Activated T-cell treated with anti-CD3 and anti-CD28 coated beads, Interleukin-2, amount 50 U/mL, for 72 hours (primary cell): ENCODE measurements around the gene ZKSCAN5. TPM values are rescaled to one million over a fixed set of nuclear protein-coding genes. Genes with fewer than 3 reads are reported as not detected.

Experiments used
- ATAC-seq, 2 donors: fragments of 150-1000 bp; cut with Tn5 transposase; replicated peaks in 1 of 2; 2 replicates each; pipeline ENCODE4 v1.10.0; 2021; ENCODE audit warnings: moderate library complexity in 2 of 2, mild to moderate bottlenecking in 1 of 2
- DNase-seq, 2 donors: peaks; one replicate each; pipeline ENCODE4 v3.0.0; 2021 to 2022; ENCODE audit warnings: mixed read lengths in 1 of 2
- H3K27ac Mint-ChIP-seq: one replicate; pipeline ENCODE4 v1.8.0; 2022; ENCODE audit warnings: mild to moderate bottlenecking, moderate library complexity, mixed read lengths
- H3K27me3 Mint-ChIP-seq: one replicate; pipeline ENCODE4 v1.8.0; 2022; ENCODE audit warnings: low read depth, mixed read lengths
- H3K36me3 Mint-ChIP-seq, 2 donors: one replicate each; pipeline ENCODE4 v1.8.0; 2022; ENCODE audit warnings: mixed read lengths in 2 of 2, mild to moderate bottlenecking in 1 of 2; ENCODE audit not compliant: insufficient read depth in 2 of 2
- H3K4me1 Mint-ChIP-seq: one replicate; pipeline ENCODE4 v1.8.0; 2022; ENCODE audit warnings: low read depth, mixed read lengths
- H3K4me3 Mint-ChIP-seq, 2 donors: one replicate each; pipeline ENCODE4 v1.8.0; 2022; ENCODE audit warnings: mild to moderate bottlenecking in 2 of 2, mixed read lengths in 2 of 2, moderate library complexity in 2 of 2
- H3K9me3 Mint-ChIP-seq, 2 donors: one replicate each; pipeline ENCODE4 v1.8.0; 2022; ENCODE audit warnings: mixed read lengths in 2 of 2
- total RNA-seq, 2 donors: library from RNA; stranded (reverse); gene quantifications; one replicate each; pipeline ENCODE4 v1.2.3, GENCODE V29; 2022

ZKSCAN5 gene
- total RNA-seq, 2 donors from 2014 or later = 9.3 to 9.9 TPM

DNA sequence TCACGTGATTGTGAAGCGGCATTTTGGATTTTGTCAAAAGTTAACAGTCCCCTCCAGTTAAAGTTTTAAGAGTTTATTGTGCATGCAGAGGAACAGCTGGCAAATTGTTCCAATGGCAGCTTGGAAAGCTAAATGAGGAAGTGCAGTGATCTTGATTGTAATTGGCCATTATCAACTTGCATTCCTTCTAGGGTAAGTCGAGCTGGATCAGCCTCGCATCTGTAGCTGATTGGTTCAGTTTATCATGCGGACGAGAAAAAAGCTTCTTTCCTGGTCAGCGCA lies 31.2 kb upstream of the ZKSCAN5 start:
- Mint-ChIP-seq H3K27ac (peak overlapping the region; percentile 95), H3K27me3 (no peaks in the 10 kb centered on the region), H3K4me3 (peak overlapping the region; percentile 99 to 100), H3K4me1 (peaks cover 49% of the 10 kb centered on the region), H3K9me3 (no peaks in the 10 kb centered on the region), H3K36me3 (peaks cover 10% of the 10 kb centered on the region in 2 donors)
- DNase-seq (no peak), ATAC-seq (no peak)

DNA sequence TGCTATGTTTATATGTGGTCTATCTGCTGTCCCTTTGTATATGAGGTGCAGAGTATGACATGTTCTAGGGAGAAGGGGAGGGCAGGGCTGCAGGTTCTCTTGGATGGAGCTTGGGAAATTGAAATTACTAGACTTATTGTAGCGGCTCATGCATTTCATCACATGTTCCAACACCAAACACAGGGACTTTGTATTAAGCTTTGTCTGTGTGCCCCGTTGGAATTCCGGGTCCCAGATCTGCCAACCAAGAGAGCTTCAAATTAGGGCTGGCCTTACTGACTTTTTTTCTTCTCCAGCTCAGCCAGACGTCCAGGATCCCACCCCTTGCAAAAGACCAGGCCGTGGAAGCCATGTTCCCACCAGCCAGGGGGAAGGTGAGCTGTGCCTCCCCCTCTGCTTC lies 28.4 kb upstream of the ZKSCAN5 start:
- H3K27ac Mint-ChIP-seq = no peak overlapping the region
- H3K4me3 Mint-ChIP-seq = no peak overlapping the region
- no peak for DNase-seq
- no peaks in the 10 kb centered on the region for H3K27me3 Mint-ChIP-seq
- H3K9me3 Mint-ChIP-seq = no peaks in the 10 kb centered on the region
- H3K4me1 Mint-ChIP-seq = peaks cover 48% of the 10 kb centered on the region
- ATAC-seq = no peak
- H3K36me3 Mint-ChIP-seq = peaks cover 9 to 10% of the 10 kb centered on the region in 2 donors

DNA sequence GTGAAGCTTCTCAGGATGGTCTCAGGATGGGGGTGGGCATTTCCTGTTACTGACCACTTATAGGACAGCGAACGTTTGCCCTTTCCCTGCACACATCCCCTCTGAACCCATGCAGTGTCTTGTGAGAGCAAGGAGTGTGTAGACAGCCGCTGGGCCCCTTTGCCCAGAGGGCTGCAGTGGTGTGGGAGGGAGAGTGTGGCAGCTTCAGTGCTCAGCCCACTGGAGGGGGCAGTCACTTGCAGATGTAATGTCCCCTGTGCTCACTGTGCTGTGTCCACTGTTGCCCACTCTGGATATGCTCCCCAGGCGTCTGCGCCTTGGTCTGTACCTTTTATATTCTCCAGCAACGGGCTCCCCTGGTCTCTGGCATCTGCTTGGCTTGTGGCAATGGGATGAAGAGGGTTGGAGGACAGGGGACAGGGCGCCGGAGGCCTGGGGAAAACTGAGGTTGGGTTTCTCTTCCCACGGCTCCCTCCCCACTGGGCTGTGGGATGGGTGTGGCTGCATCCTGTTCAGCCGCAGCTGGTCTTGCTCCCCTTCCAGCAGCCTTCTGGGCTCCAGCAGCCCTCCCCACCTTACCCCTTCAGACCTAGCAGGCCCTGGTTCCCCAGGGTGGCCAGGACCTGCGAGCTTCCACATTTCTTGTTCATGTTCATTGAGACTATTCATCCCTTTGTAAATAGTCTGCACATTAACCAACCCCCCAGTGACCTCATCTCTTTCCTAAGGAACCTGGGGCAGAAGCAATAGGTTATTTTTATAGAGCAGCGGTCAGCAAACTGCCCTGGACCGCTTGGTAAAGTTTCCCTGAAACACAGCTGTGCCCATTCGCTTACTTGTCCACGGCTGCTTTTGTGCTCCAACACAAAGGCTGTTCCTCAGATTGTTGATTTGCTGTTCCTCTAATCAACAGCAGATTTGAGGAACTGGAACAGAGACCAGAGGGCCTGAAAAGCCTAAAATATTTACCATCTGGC lies 25.7 kb upstream of the ZKSCAN5 start:
- Mint-ChIP-seq H3K9me3 (no peaks in the 10 kb centered on the region), H3K36me3 (peaks cover 0 to 4% of the 10 kb centered on the region in 2 donors), H3K4me3 (no peak overlapping the region), H3K27me3 (no peaks in the 10 kb centered on the region), H3K27ac (peak overlapping the region; percentile 25), H3K4me1 (peaks cover 35% of the 10 kb centered on the region)
- peak in 1 of 2 donors; percentile 26 for ATAC-seq
- no peak for DNase-seq

GRCh38 chr7:99485094-99485493 lies 19.4 kb upstream of the ZKSCAN5 start:
- peaks cover 0 to 2% of the 10 kb centered on the region in 2 donors for H3K9me3 Mint-ChIP-seq
- H3K27me3 Mint-ChIP-seq = no peaks in the 10 kb centered on the region
- DNase-seq (no peak), ATAC-seq (no peak)
- no peaks in the 10 kb centered on the region for H3K4me1 Mint-ChIP-seq
- no peak overlapping the region for H3K4me3 Mint-ChIP-seq
- peak overlapping the region; percentile 43 for H3K27ac Mint-ChIP-seq
- peaks cover 2 to 12% of the 10 kb centered on the region in 2 donors for H3K36me3 Mint-ChIP-seq

- H3K27me3 Mint-ChIP-seq = no peaks in the 10 kb centered on the region
- DNase-seq (no peak), ATAC-seq (no peak)
- no peaks in the 10 kb centered on the region for H3K4me1 Mint-ChIP-seq
- H3K27ac Mint-ChIP-seq = peak overlapping the region; percentile 31
- no peak overlapping the region for H3K4me3 Mint-ChIP-seq
- H3K36me3 Mint-ChIP-seq = peaks cover 18 to 39% of the 10 kb centered on the region in 2 donors
- peaks cover 2 to 12% of the 10 kb centered on the region in 2 donors for H3K9me3 Mint-ChIP-seq
Observed at GRCh38 chr7:99489235-99489634, 15.2 kb upstream of the ZKSCAN5 start.

GRCh38 chr7:99490878-99491277 lies 13.6 kb upstream of the ZKSCAN5 start:
- H3K27ac Mint-ChIP-seq = no peak overlapping the region
- ATAC-seq (no peak), DNase-seq (no peak)
- no peak overlapping the region for H3K4me3 Mint-ChIP-seq
- no peaks in the 10 kb centered on the region for H3K27me3 Mint-ChIP-seq
- H3K36me3 Mint-ChIP-seq = peaks cover 22 to 51% of the 10 kb centered on the region in 2 donors
- peaks cover 2 to 14% of the 10 kb centered on the region in 2 donors for H3K9me3 Mint-ChIP-seq
- no peaks in the 10 kb centered on the region for H3K4me1 Mint-ChIP-seq

- Mint-ChIP-seq H3K9me3 (peaks cover 2 to 17% of the 10 kb centered on the region in 2 donors), H3K36me3 (peaks cover 32 to 58% of the 10 kb centered on the region in 2 donors)
- DNase-seq = no peak
Observed at GRCh38 chr7:99493823-99494222, 10.6 kb upstream of the ZKSCAN5 start.

DNA sequence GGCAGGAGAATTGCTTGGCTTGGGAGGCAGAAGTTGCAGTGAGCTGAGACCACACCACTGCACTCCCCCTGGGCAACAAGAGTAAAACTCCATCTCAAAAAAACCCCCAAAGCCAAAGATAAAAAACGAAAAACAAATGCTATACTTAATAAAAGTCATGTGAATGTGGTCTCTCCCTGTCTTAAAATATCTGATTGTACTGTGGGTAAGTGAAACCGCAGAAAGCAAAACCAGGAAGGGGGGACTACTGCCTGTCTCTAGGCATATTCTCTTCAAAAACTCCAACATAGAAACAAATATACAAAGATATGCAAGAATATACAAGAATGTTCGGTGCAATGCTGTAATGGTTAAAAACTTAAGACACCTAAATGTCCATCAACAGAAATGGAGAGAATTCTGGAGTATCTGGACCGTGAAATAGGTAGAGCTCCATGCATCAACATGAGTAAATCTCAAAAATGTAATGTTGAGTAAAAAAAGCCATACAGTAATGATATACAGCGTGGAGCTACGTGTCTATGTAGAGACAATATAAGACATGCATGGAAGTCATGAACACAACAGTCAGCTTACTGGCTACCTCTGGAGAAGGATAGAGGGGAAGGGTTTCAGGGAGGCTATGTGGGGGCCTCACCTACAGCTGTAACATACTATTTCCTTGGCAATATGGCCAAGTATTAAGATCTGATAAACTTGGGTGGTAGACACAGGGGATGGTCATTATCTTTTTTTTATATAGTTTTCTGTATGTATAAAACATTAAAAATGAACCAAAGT lies 6.5 kb upstream of the ZKSCAN5 start:
- DNase-seq (no peak), ATAC-seq (no peak)
- Mint-ChIP-seq H3K4me3 (peak overlapping the region; percentile 89 to 99), H3K4me1 (peaks cover 32% of the 10 kb centered on the region), H3K27me3 (no peaks in the 10 kb centered on the region), H3K27ac (peak overlapping the region; percentile 90), H3K36me3 (peaks cover 31 to 56% of the 10 kb centered on the region in 2 donors), H3K9me3 (peaks cover 1 to 14% of the 10 kb centered on the region in 2 donors)

More at GRCh38 chr7:99493823-99494222, 10.6 kb upstream of the ZKSCAN5 start:
- no peak for ATAC-seq
- Mint-ChIP-seq H3K27ac (no peak overlapping the region), H3K27me3 (no peaks in the 10 kb centered on the region), H3K4me3 (no peak overlapping the region), H3K4me1 (peaks cover 19% of the 10 kb centered on the region)

DNA sequence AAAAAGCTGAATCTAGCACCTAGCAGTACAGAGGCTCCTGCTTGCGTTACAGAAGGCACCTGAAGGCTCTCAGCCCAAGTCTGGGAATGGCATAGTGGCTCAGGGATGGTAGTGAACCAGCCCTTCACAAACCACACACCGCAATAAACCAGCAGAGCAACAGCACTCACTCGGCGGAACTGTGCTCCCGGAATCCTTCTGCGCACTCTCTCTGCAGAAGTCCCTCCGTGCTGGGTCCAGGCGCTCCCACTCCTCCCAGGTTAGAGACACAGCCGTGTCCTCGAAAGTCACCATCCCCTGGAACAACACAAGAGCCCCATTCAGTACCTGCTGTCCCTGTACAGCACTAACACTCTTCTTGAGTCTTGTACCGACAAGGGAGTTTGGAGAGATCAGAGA lies 5.9 kb upstream of the ZKSCAN5 start:
- H3K27me3 Mint-ChIP-seq = no peaks in the 10 kb centered on the region
- peaks cover 32% of the 10 kb centered on the region for H3K4me1 Mint-ChIP-seq
- peaks cover 28 to 50% of the 10 kb centered on the region in 2 donors for H3K36me3 Mint-ChIP-seq
- peak overlapping the region; percentile 89 to 99 for H3K4me3 Mint-ChIP-seq
- peak overlapping the region; percentile 90 for H3K27ac Mint-ChIP-seq
- DNase-seq = no peak
- peaks cover 1 to 12% of the 10 kb centered on the region in 2 donors for H3K9me3 Mint-ChIP-seq
- no peak for ATAC-seq

GRCh38 chr7:99499371-99499720 lies 5.1 kb upstream of the ZKSCAN5 start:
- peak overlapping the region; percentile 90 for H3K27ac Mint-ChIP-seq
- H3K4me1 Mint-ChIP-seq = peaks cover 32% of the 10 kb centered on the region
- H3K36me3 Mint-ChIP-seq = peaks cover 20 to 42% of the 10 kb centered on the region in 2 donors
- ATAC-seq (peak; percentile 42 to 56), DNase-seq (peak; percentile 9 to 10)
- H3K9me3 Mint-ChIP-seq = peaks cover 1 to 4% of the 10 kb centered on the region in 2 donors
- no peaks in the 10 kb centered on the region for H3K27me3 Mint-ChIP-seq
- peak overlapping the region; percentile 89 to 99 for H3K4me3 Mint-ChIP-seq

DNA sequence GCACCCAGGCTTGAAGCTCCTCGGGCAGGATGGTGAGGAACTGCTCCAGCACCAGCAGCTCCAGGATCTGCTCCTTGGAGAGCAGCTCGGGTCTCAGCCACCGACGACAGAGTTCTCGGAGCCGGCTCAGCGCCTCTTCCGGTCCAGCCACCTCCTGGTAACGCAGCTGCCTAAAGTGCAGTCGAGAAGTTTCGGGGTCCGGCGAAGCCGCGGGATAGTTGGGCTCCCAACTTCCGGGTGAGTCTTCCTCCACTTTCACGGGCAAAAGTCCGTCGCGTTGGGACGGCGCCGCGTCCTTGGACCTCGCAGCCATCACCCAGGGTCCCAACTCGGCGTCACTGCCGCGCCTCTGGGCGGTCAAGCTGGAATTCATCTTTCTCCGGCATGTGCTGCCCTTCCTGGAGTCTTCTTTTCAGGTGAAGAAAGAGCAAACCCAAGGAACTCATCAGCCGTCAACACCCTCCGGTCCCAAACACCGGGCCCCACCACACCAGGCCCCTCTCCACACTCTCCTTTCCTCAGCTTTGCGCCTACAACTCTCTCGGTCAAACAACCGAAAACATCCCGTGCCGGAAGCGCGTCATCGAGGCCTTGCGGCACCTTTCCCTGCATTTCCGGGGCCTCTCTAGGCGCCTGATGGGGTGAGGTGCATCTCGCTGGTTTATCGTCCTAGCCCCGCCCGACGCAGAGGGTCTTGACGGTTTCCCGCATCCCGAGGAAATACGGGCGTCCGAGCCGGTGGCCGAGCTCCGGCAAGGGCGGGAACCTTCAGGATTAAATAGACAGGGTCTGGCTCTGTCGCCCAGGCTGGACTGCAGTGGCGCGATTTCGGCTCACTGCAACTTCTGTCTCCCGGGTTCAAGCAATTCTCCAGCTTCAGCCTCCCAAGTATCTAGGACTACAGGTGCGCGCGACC lies 4.5 kb upstream of the ZKSCAN5 start, which contains the start of gene ZNF394:
Gene ZNF394, minus strand, starts transcription at position 561 of the 916 bp plus-strand sequence. Its CDS starts 188 bp downstream, at position 373.
- ATAC-seq (peak; percentile 49 to 61), DNase-seq (peak; percentile 91 to 92)
- Mint-ChIP-seq H3K4me1 (peaks cover 32% of the 10 kb centered on the region), H3K4me3 (peak within 1 kb of the TSS; percentile 89 to 99), H3K27ac (peak within 1 kb of the TSS; percentile 90), H3K36me3 (peaks cover 18 to 36% of the 10 kb centered on the region in 2 donors), H3K27me3 (no peaks in the 10 kb centered on the region), H3K9me3 (peaks cover 1 to 3% of the 10 kb centered on the region in 2 donors)

DNA sequence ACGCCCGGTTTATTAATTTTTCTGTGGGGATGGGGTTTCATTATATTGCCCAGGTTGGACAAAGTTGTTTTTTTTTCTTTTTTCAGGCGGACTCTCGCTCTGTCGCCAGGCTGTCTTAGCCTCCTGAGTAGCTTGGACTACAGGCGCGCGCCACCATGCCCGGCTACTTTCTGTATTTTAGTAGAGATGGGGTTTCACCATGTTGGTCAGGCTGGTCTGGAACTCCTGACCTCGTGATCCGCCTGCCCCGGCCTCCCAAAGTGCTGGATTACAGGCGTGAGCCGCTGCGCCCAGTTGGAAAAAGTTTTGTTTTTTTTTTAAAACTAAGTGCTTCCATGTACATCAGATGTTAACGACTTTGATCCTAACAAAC lies 3.8 kb upstream of the ZKSCAN5 start:
- Mint-ChIP-seq H3K4me3 (peak overlapping the region; percentile 89 to 99), H3K36me3 (peaks cover 17 to 31% of the 10 kb centered on the region in 2 donors), H3K27ac (peak overlapping the region; percentile 58), H3K4me1 (peaks cover 36% of the 10 kb centered on the region), H3K27me3 (no peaks in the 10 kb centered on the region), H3K9me3 (peaks cover 1 to 3% of the 10 kb centered on the region in 2 donors)
- DNase-seq (no peak), ATAC-seq (no peak)
